Fibroblast of lung (primary cell): ENCODE data around the gene AQP9.

Experiments
- CTCF ChIP-seq, 2 donors: IDR thresholded peaks in 1 of 2; conservative IDR thresholded peaks in 1 of 2; 1 replicate in 1 of 2; 2 replicates in 1 of 2; pipeline ENCODE4 v1.5.1; 2011 to 2012; ENCODE audit warnings: low read length in 2 of 2, control low read depth in 1 of 2, inconsistent platforms in 1 of 2, low read depth in 1 of 2, mild to moderate bottlenecking in 1 of 2
- EZH2 ChIP-seq: IDR thresholded peaks from 2 replicates; pipeline ENCODE4 v1.5.1; 2012; ENCODE audit warnings: low read length, control low read depth, mild to moderate bottlenecking; ENCODE audit errors: missing control alignments

- TF ChIP-seq CTCF (conservative IDR thresholded peaks at IDR 0.05 in 1 of 2, IDR thresholded peaks at IDR 0.05 in 1 of 2; ENCODE audit: low read depth in 1 of 2, low read length in 2 of 2) (no peak), EZH2 (no peak)
Measured at GRCh38 chr15:58137686-58138085, 495 bp upstream of the AQP9 start.
